ENCODE measurements around the gene CAPNS2. TPM values are rescaled to one million over a fixed set of nuclear protein-coding genes. Genes with fewer than 3 reads are reported as not detected.

Gene CAPNS2
- total RNA-seq, 2 experiments from 2014 or later = not detected

DNA sequence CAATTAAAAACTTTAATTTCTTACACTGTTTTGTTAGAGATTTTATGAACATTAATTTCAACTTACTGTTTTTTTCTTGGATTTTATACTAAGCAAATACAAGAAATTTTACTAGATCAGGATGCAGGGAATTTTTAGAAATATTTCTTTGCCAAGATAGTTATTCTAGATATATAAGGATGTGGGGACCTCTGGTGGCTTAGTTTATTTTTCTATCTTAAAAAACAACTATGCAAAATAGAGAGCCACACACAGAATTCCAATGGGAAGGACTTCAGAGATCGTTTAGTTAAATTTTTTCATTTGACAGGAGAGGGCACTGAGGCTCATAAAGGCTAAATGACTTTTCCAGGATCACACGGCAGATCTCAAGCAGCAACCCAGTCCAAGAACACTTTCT is 23.0 kb upstream of the CAPNS2 start:
- intact Hi-C loops (cut with micrococcal nuclease) = loop anchor here (1.0 kb wide), 1 partner anchor 78 kb away; no protein-coding TSS in a partner anchor
- Mint-ChIP-seq H3K27me3 (peaks cover 2% of the 10 kb centered on the region), H3K9me3 (no peaks in the 10 kb centered on the region), H3K4me3 (no peak overlapping the region), H3K27ac (no peak overlapping the region), H3K36me3 (no peaks in the 10 kb centered on the region), H3K4me1 (ENCODE audit: low read depth) (no peaks in the 10 kb centered on the region)
- POLR2A ChIA-PET = no interaction called here
- no peak for DNase-seq
- CTCF ChIA-PET = interaction anchor here (0.6 to 2.5 kb wide), 5 partner anchors 22 to 79 kb away, joined by 3 to 37 read pairs (median 4); no protein-coding TSS in a partner anchor

DNA sequence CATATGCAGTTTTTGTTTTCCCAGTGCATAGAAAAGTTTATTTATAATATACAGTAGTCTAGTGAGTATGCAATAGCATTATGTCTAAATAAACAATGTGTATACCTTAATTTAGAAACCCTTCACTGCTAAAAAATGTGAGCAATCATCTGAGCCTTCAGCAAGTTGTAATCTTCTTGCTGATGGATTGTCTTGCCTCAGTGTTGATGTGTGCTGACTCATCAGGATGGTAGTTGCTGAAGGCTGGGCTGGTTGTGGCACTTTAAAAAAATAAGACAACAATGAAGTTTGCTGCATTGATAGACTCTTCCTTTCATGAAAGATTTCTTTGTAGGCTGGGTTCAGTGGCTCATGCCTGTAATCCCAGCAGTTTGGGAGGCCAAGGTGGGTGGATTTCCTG is 13.9 kb upstream of the CAPNS2 start:
- no peak for DNase-seq
- Mint-ChIP-seq H3K27ac (no peak overlapping the region), H3K36me3 (no peaks in the 10 kb centered on the region), H3K9me3 (no peaks in the 10 kb centered on the region), H3K27me3 (peaks cover 6% of the 10 kb centered on the region), H3K4me1 (ENCODE audit: low read depth) (no peaks in the 10 kb centered on the region), H3K4me3 (no peak overlapping the region)
- intact Hi-C loops (cut with micrococcal nuclease) = no loop called here
- ChIA-PET CTCF (no interaction called here), POLR2A (no interaction called here)

DNA sequence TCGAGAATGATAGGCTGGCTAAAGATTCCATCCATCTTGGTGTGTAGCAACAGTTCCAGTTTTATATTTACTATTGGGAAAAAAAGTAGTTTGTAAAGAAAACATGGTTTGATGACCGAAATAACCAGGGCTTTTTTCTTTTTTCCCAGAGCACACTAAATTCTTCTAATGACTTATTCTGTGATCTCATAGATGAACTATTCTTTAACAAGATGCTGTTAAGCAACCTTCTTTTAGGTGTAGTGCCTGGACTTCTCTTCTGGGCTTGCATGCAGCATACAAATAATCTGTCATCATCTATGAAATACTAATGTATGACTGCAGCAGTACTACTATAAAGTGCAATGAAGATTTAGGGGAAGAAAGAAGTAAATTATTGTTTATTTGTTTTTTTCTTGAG is 11.0 kb upstream of the CAPNS2 start:
- POLR2A ChIA-PET = no interaction called here
- no peaks in the 10 kb centered on the region for H3K9me3 Mint-ChIP-seq
- no peak overlapping the region for H3K4me3 Mint-ChIP-seq
- intact Hi-C loops (cut with micrococcal nuclease) = no loop called here
- H3K36me3 Mint-ChIP-seq = no peaks in the 10 kb centered on the region
- no peaks in the 10 kb centered on the region for H3K4me1 Mint-ChIP-seq (ENCODE audit: low read depth)
- no peak for DNase-seq
- H3K27ac Mint-ChIP-seq = no peak overlapping the region
- CTCF ChIA-PET = no interaction called here
- H3K27me3 Mint-ChIP-seq = peaks cover 6% of the 10 kb centered on the region

DNA sequence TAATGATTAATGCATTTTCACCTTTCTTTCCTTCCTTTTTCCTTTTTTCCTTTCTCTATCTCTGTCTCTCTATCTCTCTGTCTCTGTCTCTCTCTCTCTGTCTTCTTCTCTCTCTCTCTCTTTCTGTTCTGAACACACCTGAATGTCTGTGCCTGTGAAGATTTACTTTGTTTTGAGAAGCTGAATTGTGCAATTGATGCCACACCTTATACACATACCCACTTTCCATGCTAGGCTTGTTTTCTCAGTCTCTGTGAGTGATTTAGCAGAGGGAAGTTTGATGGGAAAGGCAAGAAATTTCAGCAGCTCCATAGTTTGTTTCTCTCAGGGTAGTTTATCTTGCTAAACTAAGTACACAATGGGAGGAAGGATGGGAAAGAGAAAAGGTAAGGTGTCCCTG is 9.3 kb upstream of the CAPNS2 start:
- Mint-ChIP-seq H3K27me3 (peaks cover 6% of the 10 kb centered on the region), H3K9me3 (no peaks in the 10 kb centered on the region), H3K4me1 (ENCODE audit: low read depth) (no peaks in the 10 kb centered on the region), H3K27ac (no peak overlapping the region), H3K4me3 (no peak overlapping the region), H3K36me3 (no peaks in the 10 kb centered on the region)
- intact Hi-C loops (cut with micrococcal nuclease) = no loop called here
- POLR2A ChIA-PET = no interaction called here
- CTCF ChIA-PET = interaction anchor here (0.6 to 2.4 kb wide), 2 partner anchors 10 to 93 kb away, joined by 3 to 5 read pairs; no protein-coding TSS in a partner anchor
- no peak for DNase-seq

- ChIA-PET POLR2A (no interaction called here), CTCF (interaction anchor here (2.4 kb wide), 1 partner anchor 95 kb away, joined by 5 read pairs; no protein-coding TSS in a partner anchor)
- Mint-ChIP-seq H3K36me3 (no peaks in the 10 kb centered on the region), H3K27me3 (peaks cover 14% of the 10 kb centered on the region), H3K9me3 (no peaks in the 10 kb centered on the region), H3K27ac (no peak overlapping the region), H3K4me3 (no peak overlapping the region), H3K4me1 (ENCODE audit: low read depth) (no peaks in the 10 kb centered on the region)
- intact Hi-C loops (cut with micrococcal nuclease) = no loop called here
- DNase-seq = no peak
These were observed 7.3 kb upstream of the CAPNS2 start for GRCh38 chr16:55559233-55559632.

DNA sequence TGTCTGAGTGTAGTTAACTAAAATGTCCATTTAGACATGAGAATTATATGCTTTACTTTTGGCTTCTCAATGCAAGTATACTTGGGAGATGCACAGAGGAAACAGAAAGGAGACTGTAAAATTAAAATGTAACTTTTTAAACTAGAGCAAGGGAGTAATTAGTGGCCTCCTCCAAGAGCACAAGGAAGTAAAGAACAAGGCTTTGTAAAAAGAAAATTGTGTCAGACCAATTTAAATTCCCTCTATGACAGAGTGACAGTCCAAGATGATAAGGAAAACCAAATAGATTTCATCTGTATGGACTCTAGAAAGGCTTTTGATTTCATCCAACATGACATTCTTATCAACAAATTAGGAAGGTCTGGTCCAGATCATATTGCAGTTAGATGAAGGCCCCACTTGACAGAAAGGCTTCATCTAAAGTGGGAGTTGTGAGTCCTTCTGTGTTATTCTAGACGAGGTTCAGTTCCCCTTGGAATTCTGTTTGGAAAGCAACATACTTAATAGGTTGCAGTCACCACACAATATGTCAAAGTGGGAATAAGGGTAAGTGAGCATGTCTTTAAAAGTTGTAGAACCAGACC is 6.5 kb upstream of the CAPNS2 start:
- CTCF ChIA-PET = no interaction called here

DNA sequence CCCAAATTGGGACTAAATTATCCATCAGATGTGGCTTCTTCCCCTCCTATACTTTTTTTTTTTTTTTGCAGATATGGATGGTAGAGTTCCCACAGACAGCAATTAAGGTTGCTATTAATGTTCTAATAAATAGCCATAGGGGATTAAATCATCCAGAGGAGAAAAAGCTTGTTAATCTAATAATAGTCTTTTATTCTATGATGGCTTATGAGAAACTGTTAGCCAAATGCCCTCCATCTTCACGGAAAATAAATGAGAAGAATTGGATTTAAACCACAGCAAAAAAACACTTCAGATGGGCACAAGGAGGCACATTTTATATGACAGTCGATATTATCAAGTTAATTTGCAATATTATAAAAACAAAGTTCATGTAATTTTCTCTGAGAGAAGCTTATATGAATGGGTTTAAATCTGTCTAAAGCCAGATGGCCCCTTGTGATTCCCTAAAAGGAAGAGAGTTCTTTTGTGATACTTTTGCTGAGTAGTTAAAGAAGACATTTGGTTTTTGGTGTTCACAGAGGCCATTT is 5.1 kb upstream of the CAPNS2 start:
- H3K9me3 Mint-ChIP-seq = no peaks in the 10 kb centered on the region
- ChIA-PET CTCF (no interaction called here), POLR2A (no interaction called here)
- H3K27me3 Mint-ChIP-seq = peaks cover 19% of the 10 kb centered on the region
- H3K36me3 Mint-ChIP-seq = no peaks in the 10 kb centered on the region
- DNase-seq = no peak
- intact Hi-C loops (cut with micrococcal nuclease) = no loop called here
- H3K4me3 Mint-ChIP-seq = no peak overlapping the region
- no peaks in the 10 kb centered on the region for H3K4me1 Mint-ChIP-seq (ENCODE audit: low read depth)
- no peak overlapping the region for H3K27ac Mint-ChIP-seq

More for the DNA sequence above, 6.5 kb upstream of the CAPNS2 start:
- Mint-ChIP-seq H3K9me3 (no peaks in the 10 kb centered on the region), H3K4me1 (ENCODE audit: low read depth) (no peaks in the 10 kb centered on the region), H3K4me3 (no peak overlapping the region), H3K27ac (no peak overlapping the region), H3K36me3 (no peaks in the 10 kb centered on the region), H3K27me3 (peaks cover 19% of the 10 kb centered on the region)
- intact Hi-C loops (cut with micrococcal nuclease) = no loop called here
- POLR2A ChIA-PET = no interaction called here
- DNase-seq = no peak

DNA sequence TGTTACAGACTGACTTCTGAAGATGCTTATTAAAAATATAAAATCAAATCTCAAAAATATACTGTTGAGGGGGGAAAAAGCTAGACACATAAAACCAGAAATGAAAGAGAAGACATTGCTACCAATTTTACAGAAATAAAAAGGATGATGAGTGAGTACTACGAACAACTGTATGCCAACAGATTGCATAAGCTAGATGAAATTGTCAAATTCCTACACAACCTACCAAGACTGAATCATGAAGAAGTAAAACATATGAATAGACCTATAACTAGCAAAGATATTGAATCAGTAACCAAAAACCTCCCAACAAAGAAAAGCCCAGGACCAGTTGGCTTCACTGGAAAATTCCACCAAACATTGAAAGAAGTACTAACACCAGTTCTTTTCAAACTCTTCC is 3.5 kb upstream of the CAPNS2 start:
- Mint-ChIP-seq H3K27ac (no peak overlapping the region), H3K4me3 (no peak overlapping the region), H3K4me1 (ENCODE audit: low read depth) (no peaks in the 10 kb centered on the region), H3K27me3 (peaks cover 15% of the 10 kb centered on the region), H3K9me3 (no peaks in the 10 kb centered on the region), H3K36me3 (no peaks in the 10 kb centered on the region)
- ChIA-PET CTCF (no interaction called here), POLR2A (no interaction called here)
- intact Hi-C loops (cut with micrococcal nuclease) = no loop called here
- no peak for DNase-seq

DNA sequence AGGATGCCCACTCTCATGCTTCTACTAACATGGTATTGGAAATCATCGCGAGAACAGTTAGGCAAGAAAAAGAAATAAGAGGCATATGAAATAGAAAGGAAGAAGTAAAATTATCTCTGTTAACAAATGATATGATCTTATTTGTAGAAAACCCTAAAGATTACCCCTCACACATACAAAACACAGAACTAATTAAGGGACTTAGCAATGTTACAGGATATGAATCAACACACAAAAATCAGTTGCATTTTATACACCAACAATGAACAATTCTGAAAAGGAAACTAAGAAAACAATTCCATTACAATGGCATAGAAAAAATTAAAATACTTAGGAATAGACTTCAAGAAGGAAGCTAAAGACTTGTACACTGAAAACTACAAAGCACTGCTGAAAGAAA is 2.7 kb upstream of the CAPNS2 start:
- Mint-ChIP-seq H3K4me3 (no peak overlapping the region), H3K27me3 (peaks cover 15% of the 10 kb centered on the region), H3K9me3 (no peaks in the 10 kb centered on the region), H3K27ac (no peak overlapping the region), H3K4me1 (ENCODE audit: low read depth) (no peaks in the 10 kb centered on the region), H3K36me3 (no peaks in the 10 kb centered on the region)
- no peak for DNase-seq
- intact Hi-C loops (cut with micrococcal nuclease) = no loop called here
- CTCF ChIA-PET = no interaction called here
- POLR2A ChIA-PET = no interaction called here

- ChIA-PET POLR2A (no interaction called here), CTCF (interaction anchor here (0.9 kb wide), 1 partner anchor 21 kb away, joined by 4 read pairs; no protein-coding TSS in a partner anchor)
- no peaks in the 10 kb centered on the region for H3K9me3 Mint-ChIP-seq
- intact Hi-C loops (cut with micrococcal nuclease) = no loop called here
- peaks cover 15% of the 10 kb centered on the region for H3K27me3 Mint-ChIP-seq
- no peaks in the 10 kb centered on the region for H3K36me3 Mint-ChIP-seq
- no peaks in the 10 kb centered on the region for H3K4me1 Mint-ChIP-seq (ENCODE audit: low read depth)
- no peak for DNase-seq
- no peak overlapping the region for H3K27ac Mint-ChIP-seq
- H3K4me3 Mint-ChIP-seq = no peak overlapping the region
These were observed 1.4 kb upstream of the CAPNS2 start for GRCh38 chr16:55565086-55565485.

- POLR2A ChIA-PET = no interaction called here
- Mint-ChIP-seq H3K4me1 (ENCODE audit: low read depth) (no peaks in the 10 kb centered on the region), H3K4me3 (no peak overlapping the region), H3K9me3 (no peaks in the 10 kb centered on the region), H3K27ac (no peak overlapping the region), H3K36me3 (no peaks in the 10 kb centered on the region), H3K27me3 (peaks cover 13% of the 10 kb centered on the region)
- intact Hi-C loops (cut with micrococcal nuclease) = no loop called here
- no peak for DNase-seq
- CTCF ChIA-PET = interaction anchor here (1.0 kb wide), 1 partner anchor 134 kb away, joined by 3 read pairs; no protein-coding TSS in a partner anchor
These were observed 898 bp downstream of the CAPNS2 start for GRCh38 chr16:55567382-55567781.

DNA sequence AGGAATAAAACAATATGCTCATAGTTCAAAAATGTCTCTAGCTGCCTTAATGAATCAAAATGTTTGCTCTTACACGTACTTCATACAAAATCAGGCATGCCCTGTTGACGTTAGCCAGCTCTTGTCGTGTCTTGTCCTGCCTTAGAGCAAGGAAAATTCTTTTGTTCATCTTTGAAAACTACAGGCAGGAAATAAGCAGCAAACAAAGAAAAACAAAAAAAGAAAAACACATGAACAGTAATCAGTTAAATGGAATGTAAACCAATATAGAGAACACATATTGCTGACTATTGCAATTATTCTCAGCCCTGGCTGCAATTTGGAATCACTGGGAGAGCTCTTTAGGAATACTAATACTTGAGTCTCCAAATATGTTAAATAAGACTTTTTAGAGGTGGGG is 1.7 kb downstream of the CAPNS2 start:
- Mint-ChIP-seq H3K36me3 (no peaks in the 10 kb centered on the region), H3K9me3 (no peaks in the 10 kb centered on the region), H3K27ac (no peak overlapping the region), H3K27me3 (peaks cover 9% of the 10 kb centered on the region), H3K4me1 (ENCODE audit: low read depth) (no peaks in the 10 kb centered on the region), H3K4me3 (no peak overlapping the region)
- ChIA-PET CTCF (interaction anchor here (1.0 to 1.1 kb wide), 2 partner anchors 103 to 133 kb away, joined by 3 to 5 read pairs; no protein-coding TSS in a partner anchor), POLR2A (no interaction called here)
- no peak for DNase-seq
- intact Hi-C loops (cut with micrococcal nuclease) = no loop called here

DNA sequence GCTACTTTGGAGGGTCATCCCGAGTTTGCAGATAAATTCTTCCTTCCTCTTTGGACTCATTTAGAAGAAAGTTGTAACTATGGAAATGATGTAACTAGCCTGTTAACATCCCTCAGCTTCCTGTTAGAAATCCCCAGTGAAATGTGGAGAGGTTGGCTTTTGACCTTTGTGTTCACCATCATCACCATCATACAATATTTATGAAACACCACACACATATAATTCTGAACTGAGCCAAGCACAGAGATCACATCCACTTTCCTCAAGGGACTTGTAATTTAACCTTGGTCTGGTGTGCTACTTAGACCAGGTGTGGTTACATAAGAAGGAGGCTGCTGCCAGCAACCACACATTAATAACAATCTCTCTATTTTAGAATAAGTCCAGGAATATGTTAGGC is 2.5 kb downstream of the CAPNS2 start:
- ChIA-PET CTCF (interaction anchor here (1.1 kb wide), 1 partner anchor 104 kb away, joined by 5 read pairs; no protein-coding TSS in a partner anchor), POLR2A (no interaction called here)
- DNase-seq = no peak
- H3K36me3 Mint-ChIP-seq = no peaks in the 10 kb centered on the region
- no peaks in the 10 kb centered on the region for H3K4me1 Mint-ChIP-seq (ENCODE audit: low read depth)
- intact Hi-C loops (cut with micrococcal nuclease) = no loop called here
- H3K9me3 Mint-ChIP-seq = no peaks in the 10 kb centered on the region
- no peak overlapping the region for H3K4me3 Mint-ChIP-seq
- H3K27ac Mint-ChIP-seq = no peak overlapping the region
- H3K27me3 Mint-ChIP-seq = peaks cover 4% of the 10 kb centered on the region
